Dendritic cell treated with granulocyte-macrophage colony-stimulating factor and Interleukin-4, amounts not matched to agents 40 ng/mL and 50 ng/mL, for 4 days (primary cell): ENCODE data around the gene TFR2.

Experiments used
- H3K27ac Mint-ChIP-seq: one replicate; pipeline ENCODE4 v1.8.0; 2022; ENCODE audit warnings: mild to moderate bottlenecking, mixed read lengths
- H3K27me3 Mint-ChIP-seq: one replicate; pipeline ENCODE4 v1.8.0; 2022; ENCODE audit warnings: mild to moderate bottlenecking, mixed read lengths
- H3K36me3 Mint-ChIP-seq: one replicate; pipeline ENCODE4 v1.8.0; 2022; ENCODE audit warnings: low read depth, mixed read lengths
- H3K4me1 Mint-ChIP-seq: one replicate; pipeline ENCODE4 v1.8.0; 2022; ENCODE audit warnings: low read depth, mixed read lengths
- H3K4me3 Mint-ChIP-seq: one replicate; pipeline ENCODE4 v1.8.0; 2022; ENCODE audit warnings: mild to moderate bottlenecking, moderate library complexity, mixed read lengths
- H3K9me3 Mint-ChIP-seq: one replicate; pipeline ENCODE4 v1.8.0; 2022; ENCODE audit warnings: mixed read lengths
- intact Hi-C: fragments of 100-400 bp; cut with micrococcal nuclease; formaldehyde crosslinking; loops from one replicate; pipeline ENCODE4 v1.15.0; 2022

The TFR2 gene

GRCh38 chr7:100654908-100655831 is 13.8 kb upstream of the TFR2 start:
- Mint-ChIP-seq H3K27ac (no peak overlapping the region), H3K36me3 (no peaks in the 10 kb centered on the region), H3K27me3 (peaks cover 69% of the 10 kb centered on the region), H3K4me3 (no peak overlapping the region), H3K9me3 (no peaks in the 10 kb centered on the region), H3K4me1 (peaks cover 5% of the 10 kb centered on the region)
- intact Hi-C loops, result no loop called here

GRCh38 chr7:100649826-100650565 is 8.6 kb upstream of the TFR2 start:
- Mint-ChIP-seq H3K36me3 (no peaks in the 10 kb centered on the region), H3K9me3 (no peaks in the 10 kb centered on the region), H3K4me1 (peaks cover 5% of the 10 kb centered on the region), H3K27me3 (peaks cover 59% of the 10 kb centered on the region), H3K4me3 (no peak overlapping the region), H3K27ac (no peak overlapping the region)
- intact Hi-C loops, result no loop called here

- Mint-ChIP-seq H3K36me3 (no peaks in the 10 kb centered on the region), H3K4me3 (no peak overlapping the region), H3K27ac (no peak overlapping the region), H3K27me3 (peaks cover 41% of the 10 kb centered on the region), H3K4me1 (no peaks in the 10 kb centered on the region), H3K9me3 (no peaks in the 10 kb centered on the region)
- intact Hi-C loops, result no loop called here
Measured at GRCh38 chr7:100642534-100642907, 1.2 kb upstream of the TFR2 start.

- intact Hi-C loops, result no loop called here
- Mint-ChIP-seq H3K9me3 (no peaks in the 10 kb centered on the region), H3K27ac (no peak overlapping the region), H3K36me3 (no peaks in the 10 kb centered on the region), H3K4me3 (no peak overlapping the region), H3K4me1 (no peaks in the 10 kb centered on the region), H3K27me3 (peaks cover 37% of the 10 kb centered on the region)
Measured at GRCh38 chr7:100641860-100642533, 645 bp upstream of the TFR2 start.

GRCh38 chr7:100640517-100641440 is 573 bp downstream of the TFR2 start:
- H3K9me3 Mint-ChIP-seq, result no peaks in the 10 kb centered on the region
- H3K4me1 Mint-ChIP-seq, result no peaks in the 10 kb centered on the region
- no peaks in the 10 kb centered on the region for H3K36me3 Mint-ChIP-seq
- H3K4me3 Mint-ChIP-seq, result no peak overlapping the region
- intact Hi-C loops, result no loop called here
- peaks cover 29% of the 10 kb centered on the region for H3K27me3 Mint-ChIP-seq
- H3K27ac Mint-ChIP-seq, result no peak overlapping the region

GRCh38 chr7:100639995-100640516 is 1.3 kb downstream of the TFR2 start:
- Mint-ChIP-seq H3K36me3 (no peaks in the 10 kb centered on the region), H3K4me3 (no peak overlapping the region)

GRCh38 chr7:100632951-100633717 is 8.2 kb downstream of the TFR2 start:
- Mint-ChIP-seq H3K4me1 (peaks cover 18% of the 10 kb centered on the region), H3K4me3 (peak overlapping the region; percentile 87), H3K36me3 (no peaks in the 10 kb centered on the region), H3K27ac (peak overlapping the region; percentile 86), H3K27me3 (peaks cover 36% of the 10 kb centered on the region), H3K9me3 (no peaks in the 10 kb centered on the region)
- intact Hi-C loops, result loop anchor here (1.0 to 5.0 kb wide), 2 partner anchors 40 to 59 kb away; partner anchors contain the start of genes GIGYF1 and GNB2

More at GRCh38 chr7:100639995-100640516, 1.3 kb downstream of the TFR2 start:
- intact Hi-C loops, result no loop called here
- no peak overlapping the region for H3K27ac Mint-ChIP-seq
- peaks cover 23% of the 10 kb centered on the region for H3K27me3 Mint-ChIP-seq
- no peaks in the 10 kb centered on the region for H3K4me1 Mint-ChIP-seq
- H3K9me3 Mint-ChIP-seq, result no peaks in the 10 kb centered on the region

GRCh38 chr7:100630066-100630465 is 11.3 kb downstream of the TFR2 start:
- H3K36me3 Mint-ChIP-seq, result no peaks in the 10 kb centered on the region
- H3K27ac Mint-ChIP-seq, result peak overlapping the region; percentile 31
- H3K4me1 Mint-ChIP-seq, result peaks cover 39% of the 10 kb centered on the region
- H3K27me3 Mint-ChIP-seq, result peaks cover 51% of the 10 kb centered on the region
- no peaks in the 10 kb centered on the region for H3K9me3 Mint-ChIP-seq
- intact Hi-C loops, result loop anchor here (5.0 kb wide), 1 partner anchor 62 kb away; the partner anchor contains the start of gene GIGYF1
- no peak overlapping the region for H3K4me3 Mint-ChIP-seq

GRCh38 chr7:100629117-100629716 is 12.1 kb downstream of the TFR2 start:
- intact Hi-C loops, result no loop called here
- Mint-ChIP-seq H3K4me3 (no peak overlapping the region), H3K9me3 (no peaks in the 10 kb centered on the region), H3K27ac (no peak overlapping the region), H3K27me3 (peaks cover 44% of the 10 kb centered on the region), H3K4me1 (peaks cover 40% of the 10 kb centered on the region), H3K36me3 (no peaks in the 10 kb centered on the region)

- H3K27ac Mint-ChIP-seq, result no peak overlapping the region
- H3K4me1 Mint-ChIP-seq, result peaks cover 33% of the 10 kb centered on the region
- intact Hi-C loops, result loop anchor here (2.0 kb wide), 1 partner anchor 14 kb away; the partner anchor contains the start of gene MOSPD3
Measured at GRCh38 chr7:100627238-100627549, 14.2 kb downstream of the TFR2 start.

GRCh38 chr7:100626530-100627237 is 14.7 kb downstream of the TFR2 start:
- peaks cover 31% of the 10 kb centered on the region for H3K27me3 Mint-ChIP-seq
- no peak overlapping the region for H3K27ac Mint-ChIP-seq
- H3K4me3 Mint-ChIP-seq, result peak overlapping the region; percentile 63
- H3K9me3 Mint-ChIP-seq, result no peaks in the 10 kb centered on the region
- no peaks in the 10 kb centered on the region for H3K36me3 Mint-ChIP-seq
- intact Hi-C loops, result loop anchor here (2.0 kb wide), 1 partner anchor 14 kb away; the partner anchor contains the start of gene MOSPD3
- H3K4me1 Mint-ChIP-seq, result peaks cover 33% of the 10 kb centered on the region

More at GRCh38 chr7:100627238-100627549, 14.2 kb downstream of the TFR2 start:
- Mint-ChIP-seq H3K4me3 (peak overlapping the region; percentile 50), H3K9me3 (no peaks in the 10 kb centered on the region), H3K27me3 (peaks cover 34% of the 10 kb centered on the region), H3K36me3 (no peaks in the 10 kb centered on the region)
